NB4 (cell line): ENCODE measurements around the gene THSD4.

Experiments
- POLR2A ChIP-seq: IDR thresholded peaks from 2 replicates; pipeline ENCODE4 v1.6.1; 2011; ENCODE audit warnings: mild to moderate bottlenecking; ENCODE audit not compliant: insufficient read length; ENCODE audit errors: extremely low read depth
- TF ChIP-seq, protein P1 (sequence below): IDR thresholded peaks from one replicate; pipeline ENCODE4 v1.5.1; 2012; ENCODE audit warnings: low read depth, low read length

DNA sequence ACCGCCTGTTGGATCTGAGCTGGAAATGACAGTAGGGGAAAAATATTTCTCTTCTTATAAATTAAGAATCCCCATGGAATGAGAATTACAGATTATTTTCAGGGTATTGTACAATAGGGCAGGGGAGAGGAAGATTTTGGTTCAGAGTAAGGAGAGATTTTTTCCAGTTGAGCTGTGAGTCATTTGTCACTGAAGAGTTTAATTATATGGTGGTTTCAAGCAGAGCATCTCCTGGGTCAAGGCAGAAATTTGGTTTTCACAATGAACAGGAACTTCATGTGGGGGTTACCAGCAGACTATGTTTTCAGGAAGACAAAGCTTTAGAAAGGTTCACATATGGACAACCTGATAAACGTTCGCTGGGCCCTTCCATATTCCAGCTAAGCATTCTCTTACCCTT, 512.3 kb downstream of the THSD4 start:
- TF ChIP-seq, protein P1, sequence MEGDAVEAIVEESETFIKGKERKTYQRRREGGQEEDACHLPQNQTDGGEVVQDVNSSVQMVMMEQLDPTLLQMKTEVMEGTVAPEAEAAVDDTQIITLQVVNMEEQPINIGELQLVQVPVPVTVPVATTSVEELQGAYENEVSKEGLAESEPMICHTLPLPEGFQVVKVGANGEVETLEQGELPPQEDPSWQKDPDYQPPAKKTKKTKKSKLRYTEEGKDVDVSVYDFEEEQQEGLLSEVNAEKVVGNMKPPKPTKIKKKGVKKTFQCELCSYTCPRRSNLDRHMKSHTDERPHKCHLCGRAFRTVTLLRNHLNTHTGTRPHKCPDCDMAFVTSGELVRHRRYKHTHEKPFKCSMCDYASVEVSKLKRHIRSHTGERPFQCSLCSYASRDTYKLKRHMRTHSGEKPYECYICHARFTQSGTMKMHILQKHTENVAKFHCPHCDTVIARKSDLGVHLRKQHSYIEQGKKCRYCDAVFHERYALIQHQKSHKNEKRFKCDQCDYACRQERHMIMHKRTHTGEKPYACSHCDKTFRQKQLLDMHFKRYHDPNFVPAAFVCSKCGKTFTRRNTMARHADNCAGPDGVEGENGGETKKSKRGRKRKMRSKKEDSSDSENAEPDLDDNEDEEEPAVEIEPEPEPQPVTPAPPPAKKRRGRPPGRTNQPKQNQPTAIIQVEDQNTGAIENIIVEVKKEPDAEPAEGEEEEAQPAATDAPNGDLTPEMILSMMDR, result no peak
- no peak for TF ChIP-seq POLR2A
